Skeletal muscle tissue (tissue), 4 donors: ENCODE results near the gene ZBTB17. TPM values are rescaled to one million over a fixed set of nuclear protein-coding genes. Genes with fewer than 3 reads are reported as not detected.

Experiments used
- H3K27ac ChIP-seq: one replicate; pipeline ENCODE4 v1.7.0; 2013; ENCODE audit warnings: mild to moderate bottlenecking, low read depth, low read length, inconsistent platforms
- H3K27me3 ChIP-seq, 3 donors: one replicate each; pipeline ENCODE4 v1.7.0; 2013; ENCODE audit warnings: low read length in 3 of 3; ENCODE audit not compliant: control insufficient read depth in 3 of 3, insufficient read depth in 3 of 3
- H3K36me3 ChIP-seq, 3 donors: one replicate each; pipeline ENCODE4 v1.7.0; 2013; ENCODE audit warnings: low read length in 3 of 3; ENCODE audit not compliant: control insufficient read depth in 3 of 3, insufficient read depth in 3 of 3
- H3K4me1 ChIP-seq, 3 donors: one replicate each; pipeline ENCODE4 v1.7.0; 2013; ENCODE audit warnings: low read length in 3 of 3, mild to moderate bottlenecking in 3 of 3; ENCODE audit not compliant: control insufficient read depth in 3 of 3, insufficient read depth in 3 of 3
- H3K4me3 ChIP-seq, 3 donors: one replicate each; pipeline ENCODE4 v1.7.0; 2013; ENCODE audit warnings: low read length in 3 of 3
- H3K9ac ChIP-seq, 3 donors: one replicate each; pipeline ENCODE4 v1.7.0; 2013; ENCODE audit warnings: low read length in 3 of 3, mild to moderate bottlenecking in 3 of 3, moderate library complexity in 2 of 3, low read depth in 1 of 3
- H3K9me3 ChIP-seq, 3 donors: one replicate each; pipeline ENCODE4 v1.7.0; 2013; ENCODE audit warnings: low read length in 3 of 3; ENCODE audit not compliant: control insufficient read depth in 3 of 3
- total RNA-seq: library from RNA; depleted of rRNA; stranded (reverse); fragments of >200 nt; gene quantifications from one replicate; pipeline ENCODE4 v1.2.3, GENCODE V29; 2014
- donor health status: Osteomylitis.

Gene ZBTB17
- total RNA-seq, 1 donor from 2014 or later: 23.5 TPM

GRCh38 chr1:15945011-15945831 lies 30.7 kb downstream of the ZBTB17 start:
- H3K27me3 ChIP-seq: no peaks in the 10 kb centered on the region
- H3K36me3 ChIP-seq: peaks cover 64 to 69% (median 69%) of the 10 kb centered on the region in 3 donors

GRCh38 chr1:15944308-15945010 lies 31.4 kb downstream of the ZBTB17 start:
- Histone ChIP-seq H3K4me1 (peaks cover 23 to 46% (median 32%) of the 10 kb centered on the region in 3 donors), H3K4me3 (no peak overlapping the region), H3K27me3 (no peaks in the 10 kb centered on the region), H3K9me3 (no peaks in the 10 kb centered on the region), H3K36me3 (peaks cover 69 to 75% (median 71%) of the 10 kb centered on the region in 3 donors), H3K27ac (no peak overlapping the region), H3K9ac (no peak overlapping the region)

More at GRCh38 chr1:15945011-15945831, 30.7 kb downstream of the ZBTB17 start:
- no peak overlapping the region for H3K9ac ChIP-seq
- no peaks in the 10 kb centered on the region for H3K9me3 ChIP-seq
- H3K27ac ChIP-seq: no peak overlapping the region
- no peak overlapping the region for H3K4me3 ChIP-seq
- peaks cover 30 to 53% (median 40%) of the 10 kb centered on the region in 3 donors for H3K4me1 ChIP-seq

- Histone ChIP-seq H3K4me3 (no peak overlapping the region), H3K9me3 (no peaks in the 10 kb centered on the region), H3K36me3 (peaks cover 74 to 80% (median 75%) of the 10 kb centered on the region in 3 donors), H3K4me1 (peaks cover 18 to 41% (median 27%) of the 10 kb centered on the region in 3 donors), H3K9ac (no peak overlapping the region), H3K27me3 (no peaks in the 10 kb centered on the region), H3K27ac (no peak overlapping the region)
Measured at GRCh38 chr1:15943992-15944307, 32.0 kb downstream of the ZBTB17 start.

GRCh38 chr1:15943328-15943991 lies 32.4 kb downstream of the ZBTB17 start:
- Histone ChIP-seq H3K4me1 (peaks cover 13 to 36% (median 22%) of the 10 kb centered on the region in 3 donors), H3K9me3 (no peaks in the 10 kb centered on the region), H3K9ac (no peak overlapping the region), H3K4me3 (no peak overlapping the region), H3K27ac (no peak overlapping the region), H3K27me3 (no peaks in the 10 kb centered on the region), H3K36me3 (peaks cover 79 to 85% (median 79%) of the 10 kb centered on the region in 3 donors)

- peaks cover 7 to 29% (median 16%) of the 10 kb centered on the region in 3 donors for H3K4me1 ChIP-seq
- no peak overlapping the region for H3K27ac ChIP-seq
- H3K9me3 ChIP-seq: no peaks in the 10 kb centered on the region
- peaks cover 80 to 86% (median 82%) of the 10 kb centered on the region in 3 donors for H3K36me3 ChIP-seq
- peak overlapping the region in 1 of 3 donors; percentile 33 for H3K9ac ChIP-seq
- no peak overlapping the region for H3K4me3 ChIP-seq
- H3K27me3 ChIP-seq: no peaks in the 10 kb centered on the region
Measured at GRCh38 chr1:15942661-15943327, 33.1 kb downstream of the ZBTB17 start.

GRCh38 chr1:15941899-15942660 lies 33.8 kb downstream of the ZBTB17 start:
- Histone ChIP-seq H3K9ac (peak overlapping the region in 2 of 3 donors; percentile 4 to 33), H3K27me3 (no peaks in the 10 kb centered on the region), H3K4me3 (no peak overlapping the region), H3K4me1 (peaks cover 7 to 24% (median 16%) of the 10 kb centered on the region in 3 donors), H3K36me3 (peaks cover 80 to 87% (median 83%) of the 10 kb centered on the region in 3 donors), H3K27ac (peak overlapping the region; percentile 71), H3K9me3 (no peaks in the 10 kb centered on the region)

- peak overlapping the region in 2 of 3 donors; percentile 4 to 33 for H3K9ac ChIP-seq
- H3K4me3 ChIP-seq: no peak overlapping the region
- no peaks in the 10 kb centered on the region for H3K9me3 ChIP-seq
- H3K27me3 ChIP-seq: no peaks in the 10 kb centered on the region
- H3K27ac ChIP-seq: peak overlapping the region; percentile 71
- peaks cover 78 to 86% (median 82%) of the 10 kb centered on the region in 3 donors for H3K36me3 ChIP-seq
- H3K4me1 ChIP-seq: peaks cover 7 to 22% (median 16%) of the 10 kb centered on the region in 3 donors
Measured at GRCh38 chr1:15941044-15941840, 34.7 kb downstream of the ZBTB17 start.

GRCh38 chr1:15940110-15941043 lies 35.5 kb downstream of the ZBTB17 start:
- no peak overlapping the region for H3K27ac ChIP-seq
- no peak overlapping the region for H3K9ac ChIP-seq
- H3K4me3 ChIP-seq: no peak overlapping the region
- H3K4me1 ChIP-seq: peaks cover 7 to 22% (median 16%) of the 10 kb centered on the region in 3 donors
- H3K27me3 ChIP-seq: no peaks in the 10 kb centered on the region
- no peaks in the 10 kb centered on the region for H3K9me3 ChIP-seq
- peaks cover 77 to 85% (median 78%) of the 10 kb centered on the region in 3 donors for H3K36me3 ChIP-seq
